T-cell (primary cell): ENCODE data around the gene PRR20B. TPM values are rescaled to one million over a fixed set of nuclear protein-coding genes. Genes with fewer than 3 reads are reported as not detected.
"Not testable (repeated sequence)": the region's sequence is repeated elsewhere in the genome, so short reads cannot be mapped to it uniquely, and the experiment has no call there.

Source experiments
- ATAC-seq, 4 experiments: fragments of 200-7000 bp in 3 of 4; fragments of 150-1000 bp in 1 of 4; cut with Tn5 transposase; replicated peaks in 1 of 4; 1 replicate in 3 of 4; 2 replicates in 1 of 4; pipeline ENCODE4 v1.10.0; 2021; ENCODE audit warnings: moderate library complexity in 3 of 4, mild to moderate bottlenecking in 2 of 4, moderate number of reproducible peaks in 1 of 4
- CTCF ChIA-PET, 2 donors: fragments of 300-600 bp; sonication (Branson Sonifier 250); formaldehyde crosslinking; loops; one replicate each; lab custom pipeline; 2022; ENCODE audit warnings: antibody characterized with exemption in 2 of 2; lab: Charles Lee
- POLR2A ChIA-PET, 2 donors: fragments of 300-600 bp; sonication (Branson Sonifier 250); formaldehyde crosslinking; loops; one replicate each; lab custom pipeline; 2022; ENCODE audit warnings: antibody characterized with exemption in 2 of 2; lab: Charles Lee
- DNase-seq, 35 experiments: peaks; one replicate each; pipeline versions ENCODE4 v3.0.0 to v3.0.0-alpha.2; 2013 to 2023
- H3K27ac ChIP-seq: one replicate; pipeline ENCODE4 v1.5.1; 2013; ENCODE audit warnings: low read length
- H3K27me3 ChIP-seq, 2 experiments: replicated peaks in 1 of 2; 1 replicate in 1 of 2; 2 replicates in 1 of 2; pipeline versions ENCODE4 v1.6.1 to v1.7.0; 2013; ENCODE audit warnings: low read length in 1 of 2, mixed read lengths in 1 of 2; ENCODE audit not compliant: control insufficient read depth in 2 of 2, insufficient read depth in 2 of 2; ENCODE audit errors: extremely low read depth in 1 of 2
- H3K36me3 ChIP-seq, 2 donors: 1 replicate in 1 of 2; 2 replicates in 1 of 2; pipeline versions ENCODE4 v1.6.1 to v1.7.0; 2013; ENCODE audit warnings: low read length in 1 of 2; ENCODE audit not compliant: control insufficient read depth in 2 of 2, insufficient read depth in 1 of 2; ENCODE audit errors: extremely low read depth in 1 of 2
- H3K4me1 ChIP-seq, 2 experiments: 1 replicate in 1 of 2; 2 replicates in 1 of 2; pipeline versions ENCODE4 v1.6.1 to v1.7.0; 2013; ENCODE audit warnings: low read length in 2 of 2, mixed read lengths in 1 of 2; ENCODE audit not compliant: insufficient read depth in 2 of 2, control insufficient read depth in 1 of 2; ENCODE audit errors: extremely low read depth in 1 of 2
- H3K4me3 ChIP-seq, 2 donors: 1 replicate in 1 of 2; 2 replicates in 1 of 2; pipeline versions ENCODE4 v1.5.1 to v1.7.0; 2013; ENCODE audit warnings: mild to moderate bottlenecking in 2 of 2, low read length in 1 of 2, moderate library complexity in 1 of 2; ENCODE audit not compliant: control insufficient read depth in 1 of 2; ENCODE audit errors: extremely low read depth in 1 of 2
- H3K9me3 ChIP-seq: 2 replicates; pipeline ENCODE4 v1.7.0; 2013
- H3K27ac Mint-ChIP-seq, 2 donors: one replicate each; pipeline ENCODE4 v1.8.0; 2020 to 2021; ENCODE audit warnings: mild to moderate bottlenecking in 2 of 2, mixed read lengths in 2 of 2
- H3K27me3 Mint-ChIP-seq, 2 donors: one replicate each; pipeline ENCODE4 v1.8.0; 2021 to 2022; ENCODE audit warnings: mixed read lengths in 2 of 2
- H3K36me3 Mint-ChIP-seq: one replicate; pipeline ENCODE4 v1.8.0; 2021; ENCODE audit warnings: mixed read lengths
- H3K4me1 Mint-ChIP-seq, 3 donors: one replicate each; pipeline ENCODE4 v1.8.0; 2020 to 2022; ENCODE audit warnings: mixed read lengths in 3 of 3, mild to moderate bottlenecking in 1 of 3
- H3K4me3 Mint-ChIP-seq, 3 donors: one replicate each; pipeline ENCODE4 v1.8.0; 2020 to 2022; ENCODE audit warnings: mild to moderate bottlenecking in 3 of 3, mixed read lengths in 3 of 3, moderate library complexity in 3 of 3
- H3K9me3 Mint-ChIP-seq, 3 donors: one replicate each; pipeline ENCODE4 v1.8.0; 2020 to 2022; ENCODE audit warnings: mixed read lengths in 3 of 3
- WGBS: methylation state at CpG from one replicate; pipeline ENCODE4 v1.1.5; 2013; ENCODE audit warnings: missing lambda C conversion rate; ENCODE audit not compliant: insufficient coverage; 5-methylcytosine and 5-hydroxymethylcytosine counted together
- total RNA-seq, 35 experiments: library from RNA in 6 of 35; stranded (reverse) in 6 of 35; fragments of 120-200 nt in 1 of 35; gene quantifications; one replicate each; pipeline versions ENCODE4 v1.2.1 to v1.2.4 and lab custom pipeline; 2013 to 2026

The PRR20B gene
- total RNA-seq, 5 donors from 2014 or later (not counting 1 experiment from before 2014, with no cell fraction given) = not detected

- H3K4me3 ChIP-seq, H3K9me3 Mint-ChIP-seq, DNase-seq, H3K36me3 ChIP-seq, ATAC-seq, H3K4me1 Mint-ChIP-seq, H3K4me3 Mint-ChIP-seq, H3K36me3 Mint-ChIP-seq, H3K27me3 ChIP-seq, H3K4me1 ChIP-seq, H3K27ac ChIP-seq, H3K27me3 Mint-ChIP-seq, POLR2A ChIA-PET, CTCF ChIA-PET, H3K27ac Mint-ChIP-seq, H3K9me3 ChIP-seq: not testable (repeated sequence)
- no CpG with 5 or more reads among the region's 18 CpGs for WGBS
These were observed 7.5 kb upstream of the PRR20B start for GRCh38 chr13:57139781-57140180.

- H3K4me3 ChIP-seq, H3K9me3 Mint-ChIP-seq, H3K4me3 Mint-ChIP-seq, ATAC-seq, H3K27ac ChIP-seq, H3K4me1 ChIP-seq, POLR2A ChIA-PET, H3K27me3 ChIP-seq, H3K27ac Mint-ChIP-seq, H3K36me3 ChIP-seq, DNase-seq, H3K27me3 Mint-ChIP-seq, H3K9me3 ChIP-seq, H3K4me1 Mint-ChIP-seq, H3K36me3 Mint-ChIP-seq, CTCF ChIA-PET: not testable (repeated sequence)
- WGBS = 96% methylated on average over 7 of the region's 34 CpGs
These were observed 6.9 kb upstream of the PRR20B start, which contains the start of gene PRR20A for GRCh38 chr13:57140235-57140968. TSS of gene PRR20A (plus strand) at chr13:57140918. CDS start at chr13:57141305, 387 bp downstream.

- H3K27ac Mint-ChIP-seq, H3K4me3 Mint-ChIP-seq, H3K27me3 ChIP-seq, ATAC-seq, H3K36me3 Mint-ChIP-seq, H3K4me1 Mint-ChIP-seq, H3K9me3 Mint-ChIP-seq, CTCF ChIA-PET, POLR2A ChIA-PET, H3K36me3 ChIP-seq, DNase-seq, H3K9me3 ChIP-seq, H3K4me1 ChIP-seq, H3K4me3 ChIP-seq, H3K27me3 Mint-ChIP-seq, H3K27ac ChIP-seq: not testable (repeated sequence)
- 96% methylated on average over 4 of the region's 14 CpGs for WGBS
These were observed 818 bp downstream of the PRR20B start for GRCh38 chr13:57148106-57148505.

GRCh38 chr13:57153761-57154160 is 6.5 kb downstream of the PRR20B start, which contains the start of gene PRR20C:
TSS of gene PRR20C (plus strand) at chr13:57154061. CDS start at chr13:57154448, 387 bp downstream.
- H3K27me3 ChIP-seq, DNase-seq, H3K27me3 Mint-ChIP-seq, ATAC-seq, H3K4me1 ChIP-seq, H3K9me3 Mint-ChIP-seq, POLR2A ChIA-PET, H3K4me3 ChIP-seq, H3K4me1 Mint-ChIP-seq, H3K27ac Mint-ChIP-seq, H3K36me3 Mint-ChIP-seq, H3K4me3 Mint-ChIP-seq, H3K36me3 ChIP-seq, H3K9me3 ChIP-seq, CTCF ChIA-PET, H3K27ac ChIP-seq: not testable (repeated sequence)
- no CpG with 5 or more reads among the region's 22 CpGs for WGBS

- H3K27me3 Mint-ChIP-seq, H3K27me3 ChIP-seq, H3K36me3 ChIP-seq, H3K36me3 Mint-ChIP-seq, H3K4me3 ChIP-seq, POLR2A ChIA-PET, H3K4me1 Mint-ChIP-seq, H3K9me3 Mint-ChIP-seq, CTCF ChIA-PET, H3K4me3 Mint-ChIP-seq, H3K9me3 ChIP-seq, H3K4me1 ChIP-seq, H3K27ac Mint-ChIP-seq, ATAC-seq, DNase-seq, H3K27ac ChIP-seq: not testable (repeated sequence)
- WGBS = no CpG with 5 or more reads among the region's 22 CpGs
These were observed 13.0 kb downstream of the PRR20B start, which contains the start of gene PRR20D for GRCh38 chr13:57160332-57160731. TSS of gene PRR20D (plus strand) at chr13:57160632. CDS start at chr13:57161019, 387 bp downstream.

GRCh38 chr13:57166897-57167296 is 19.6 kb downstream of the PRR20B start, which contains the start of gene PRR20E:
TSS of gene PRR20E (plus strand) at chr13:57167197. CDS start at chr13:57167584, 387 bp downstream.
- H3K4me3 Mint-ChIP-seq, H3K27ac Mint-ChIP-seq, H3K4me1 ChIP-seq, DNase-seq, POLR2A ChIA-PET, H3K27me3 ChIP-seq, ATAC-seq, H3K4me1 Mint-ChIP-seq, H3K36me3 Mint-ChIP-seq, H3K9me3 ChIP-seq, H3K36me3 ChIP-seq, H3K9me3 Mint-ChIP-seq, CTCF ChIA-PET, H3K27ac ChIP-seq, H3K27me3 Mint-ChIP-seq, H3K4me3 ChIP-seq: not testable (repeated sequence)
- no CpG with 5 or more reads among the region's 22 CpGs for WGBS
